HL-60 (cell line): ENCODE results near the gene MTO1.

ENCODE experiments used
- CTCF ChIP-seq: IDR thresholded peaks from one replicate; pipeline ENCODE4 v1.5.1; 2011; ENCODE audit warnings: low read length, control low read depth, inconsistent platforms; ENCODE audit not compliant: insufficient read depth
- GABPA ChIP-seq: IDR thresholded peaks from 2 replicates; pipeline ENCODE4 v1.6.1; 2012; ENCODE audit warnings: low read depth
- POLR2AphosphoS5 ChIP-seq: IDR thresholded peaks from 2 replicates; pipeline ENCODE4 v1.6.1; 2012; ENCODE audit warnings: low read depth
- REST ChIP-seq: IDR thresholded peaks from 2 replicates; pipeline ENCODE4 v1.6.1; 2012; ENCODE audit warnings: low read depth; ENCODE audit not compliant: insufficient replicate concordance

- TF ChIP-seq CTCF (no peak), GABPA (no peak), REST (no peak), POLR2AphosphoS5 (no peak)
Measured at GRCh38 chr6:73443555-73443954, 18.0 kb upstream of the MTO1 start.
